AG10803 (cell line): ENCODE data around the gene NLRP9.
"Not testable (repeated sequence)": the region's sequence is repeated elsewhere in the genome, so short reads cannot be mapped to it uniquely, and the experiment has no call there.

Experiments
- DNase-seq: peaks from one replicate; pipeline ENCODE4 v3.0.0; 2010; ENCODE audit warnings: low read depth
- H3K4me3 ChIP-seq: 2 replicates; pipeline ENCODE4 v1.5.1; 2011; ENCODE audit warnings: mild to moderate bottlenecking, low read length, control low read depth
- CTCF ChIP-seq: conservative IDR thresholded peaks from 2 replicates; pipeline ENCODE4 v1.5.1; 2011; ENCODE audit warnings: mild to moderate bottlenecking, low read length, control low read depth, inconsistent platforms

NLRP9 gene

GRCh38 chr19:55738302-55738701 lies at the start of gene NLRP9:
Gene NLRP9, minus strand, starts transcription at chr19:55738402. Its CDS starts 28 bp downstream, at chr19:55738374.
- DNase-seq: no peak
- no peak for TF ChIP-seq CTCF
- no peak within 1 kb of the TSS for H3K4me3 ChIP-seq

DNA sequence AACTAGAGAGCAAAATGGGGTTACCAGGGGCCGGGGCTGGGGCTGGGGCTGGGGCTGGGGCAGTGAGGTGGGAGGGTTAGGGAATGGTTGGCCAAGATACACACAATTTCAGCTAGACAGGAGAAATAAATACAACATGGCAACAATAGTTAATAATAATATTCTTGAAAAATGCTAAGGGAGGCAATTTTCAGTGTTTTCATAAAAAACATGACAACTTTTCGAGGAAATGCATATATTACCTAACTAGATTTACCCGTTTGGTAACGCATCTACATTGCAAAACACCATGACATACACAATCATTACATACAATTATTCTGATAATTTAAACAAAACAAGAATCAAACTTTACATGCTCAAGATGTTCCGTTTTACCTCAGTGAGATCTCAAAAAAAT lies 42.9 kb upstream of the NLRP9 start:
- no peak overlapping the region for H3K4me3 ChIP-seq
- no peak for TF ChIP-seq CTCF
- DNase-seq: no peak

- no peak for TF ChIP-seq CTCF
- DNase-seq: no peak
- no peak overlapping the region for H3K4me3 ChIP-seq
These were observed 40.1 kb upstream of the NLRP9 start for GRCh38 chr19:55778331-55778730.

GRCh38 chr19:55777528-55777927 lies 39.3 kb upstream of the NLRP9 start:
- DNase-seq: no peak
- TF ChIP-seq CTCF: no peak
- H3K4me3 ChIP-seq: no peak overlapping the region

DNA sequence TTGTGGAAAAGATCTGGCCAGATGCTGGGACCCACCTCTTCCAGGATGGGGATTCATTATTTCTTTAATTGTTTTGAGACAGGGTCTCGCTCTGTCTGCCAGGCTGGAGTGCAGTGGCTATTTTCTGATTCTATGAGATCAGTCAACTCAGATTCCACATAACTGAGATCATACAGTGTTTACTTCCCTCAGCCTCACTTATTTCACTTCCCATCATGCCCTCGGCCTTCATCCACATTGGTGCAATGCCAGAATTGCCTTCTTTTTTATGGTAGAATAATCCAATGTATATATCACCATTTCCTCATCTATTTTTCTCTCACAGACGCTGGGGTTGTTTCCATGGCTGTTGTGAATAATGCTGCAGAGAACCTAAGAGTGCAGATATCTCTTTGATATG lies 31.4 kb upstream of the NLRP9 start:
- not testable (repeated sequence) for DNase-seq, H3K4me3 ChIP-seq

- DNase-seq, H3K4me3 ChIP-seq: not testable (repeated sequence)
These were observed 30.6 kb upstream of the NLRP9 start, which contains the start of gene RFPL4AL1 for GRCh38 chr19:55768818-55769217. Gene RFPL4AL1, plus strand, starts transcription at chr19:55769118. Its CDS starts 2,687 bp downstream, at chr19:55771805.

GRCh38 chr19:55766466-55766865 lies 28.3 kb upstream of the NLRP9 start:
- no peak for TF ChIP-seq CTCF
- DNase-seq: no peak
- H3K4me3 ChIP-seq: no peak overlapping the region

DNA sequence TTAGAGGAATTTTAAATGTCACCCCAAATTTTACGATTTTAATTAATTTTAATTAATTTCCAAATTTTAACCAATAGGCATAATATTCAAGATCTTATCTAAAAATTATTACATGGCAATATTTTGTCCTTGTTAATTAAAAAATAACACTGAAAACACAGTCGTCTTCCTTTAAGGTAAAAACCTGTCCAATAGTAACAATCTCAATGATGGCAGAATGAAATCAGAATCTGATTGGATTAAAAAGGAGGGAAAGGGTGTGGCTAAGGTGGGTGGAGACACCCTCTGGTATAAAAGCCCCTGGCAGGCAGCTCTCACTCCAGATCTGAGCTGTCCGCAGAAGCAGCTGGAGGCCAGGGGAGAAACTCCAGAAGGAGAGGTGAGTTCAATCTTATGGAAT lies 20.6 kb upstream of the NLRP9 start, which contains the start of gene RFPL4A:
Gene RFPL4A, plus strand, starts transcription at position 301 of the 400 bp plus-strand sequence. CDS start 2,704 bp downstream, outside the sequence.
- H3K4me3 ChIP-seq, DNase-seq: not testable (repeated sequence)

DNA sequence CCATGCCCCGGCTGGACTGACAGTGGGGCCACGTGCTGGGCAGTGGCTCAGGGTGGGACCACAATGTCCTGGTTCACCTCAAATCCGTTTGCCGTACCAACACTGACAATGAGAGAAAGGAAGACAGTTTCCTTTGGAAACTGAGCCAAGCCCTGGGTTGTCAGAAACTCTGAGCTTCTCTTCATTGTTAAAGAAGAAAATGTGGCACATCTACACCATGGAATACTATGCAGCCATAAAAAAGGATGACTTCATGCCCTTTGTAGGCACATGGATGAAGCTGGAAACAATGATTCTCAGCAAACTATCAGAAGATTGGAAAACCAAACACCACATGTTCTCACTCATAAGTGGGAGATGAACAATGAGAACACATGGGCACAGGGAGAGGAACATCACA lies 18.6 kb upstream of the NLRP9 start:
- DNase-seq, H3K4me3 ChIP-seq: not testable (repeated sequence)
